AG10803 (cell line): Measurements from ENCODE around the gene SMPDL3A.
"Not testable (repeated sequence)": the region's sequence is repeated elsewhere in the genome, so short reads cannot be mapped to it uniquely, and the experiment has no call there.

Experiments
- DNase-seq: peaks from one replicate; pipeline ENCODE4 v3.0.0; 2010; ENCODE audit warnings: low read depth
- H3K4me3 ChIP-seq: 2 replicates; pipeline ENCODE4 v1.5.1; 2011; ENCODE audit warnings: mild to moderate bottlenecking, low read length, control low read depth
- TF ChIP-seq, protein P1 (sequence below): conservative IDR thresholded peaks from 2 replicates; pipeline ENCODE4 v1.5.1; 2011; ENCODE audit warnings: mild to moderate bottlenecking, low read length, control low read depth, inconsistent platforms

SMPDL3A gene

GRCh38 chr6:122789182-122790027 lies at the start of gene SMPDL3A:
Gene SMPDL3A (plus strand): TSS chr6:122789258. CDS start chr6:122789347, 89 bp downstream.
- TF ChIP-seq, protein P1, sequence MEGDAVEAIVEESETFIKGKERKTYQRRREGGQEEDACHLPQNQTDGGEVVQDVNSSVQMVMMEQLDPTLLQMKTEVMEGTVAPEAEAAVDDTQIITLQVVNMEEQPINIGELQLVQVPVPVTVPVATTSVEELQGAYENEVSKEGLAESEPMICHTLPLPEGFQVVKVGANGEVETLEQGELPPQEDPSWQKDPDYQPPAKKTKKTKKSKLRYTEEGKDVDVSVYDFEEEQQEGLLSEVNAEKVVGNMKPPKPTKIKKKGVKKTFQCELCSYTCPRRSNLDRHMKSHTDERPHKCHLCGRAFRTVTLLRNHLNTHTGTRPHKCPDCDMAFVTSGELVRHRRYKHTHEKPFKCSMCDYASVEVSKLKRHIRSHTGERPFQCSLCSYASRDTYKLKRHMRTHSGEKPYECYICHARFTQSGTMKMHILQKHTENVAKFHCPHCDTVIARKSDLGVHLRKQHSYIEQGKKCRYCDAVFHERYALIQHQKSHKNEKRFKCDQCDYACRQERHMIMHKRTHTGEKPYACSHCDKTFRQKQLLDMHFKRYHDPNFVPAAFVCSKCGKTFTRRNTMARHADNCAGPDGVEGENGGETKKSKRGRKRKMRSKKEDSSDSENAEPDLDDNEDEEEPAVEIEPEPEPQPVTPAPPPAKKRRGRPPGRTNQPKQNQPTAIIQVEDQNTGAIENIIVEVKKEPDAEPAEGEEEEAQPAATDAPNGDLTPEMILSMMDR, result peak; percentile 43
- peak; percentile 78 for DNase-seq
- H3K4me3 ChIP-seq, result peak within 1 kb of the TSS; percentile 85

DNA sequence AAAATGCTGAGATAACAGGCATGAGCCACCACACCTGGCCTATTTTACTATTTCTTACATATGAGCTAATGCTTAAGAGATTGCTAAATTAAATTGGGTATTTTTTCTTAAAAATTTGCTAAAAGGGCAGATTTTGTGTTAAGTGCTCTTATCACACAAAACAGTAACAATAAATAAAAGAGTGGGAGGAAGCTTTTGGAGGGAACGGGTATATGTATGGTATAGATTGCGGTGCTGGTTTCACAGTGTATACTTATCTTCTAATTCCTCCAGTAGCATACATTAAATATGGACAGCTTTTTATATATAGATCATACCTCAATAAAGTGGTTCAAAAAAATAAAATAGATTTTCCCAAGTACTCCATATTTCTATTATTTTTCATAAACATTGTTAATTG lies 49.0 kb upstream of the SMPDL3A start:
- TF ChIP-seq, protein P1, result no peak

DNA sequence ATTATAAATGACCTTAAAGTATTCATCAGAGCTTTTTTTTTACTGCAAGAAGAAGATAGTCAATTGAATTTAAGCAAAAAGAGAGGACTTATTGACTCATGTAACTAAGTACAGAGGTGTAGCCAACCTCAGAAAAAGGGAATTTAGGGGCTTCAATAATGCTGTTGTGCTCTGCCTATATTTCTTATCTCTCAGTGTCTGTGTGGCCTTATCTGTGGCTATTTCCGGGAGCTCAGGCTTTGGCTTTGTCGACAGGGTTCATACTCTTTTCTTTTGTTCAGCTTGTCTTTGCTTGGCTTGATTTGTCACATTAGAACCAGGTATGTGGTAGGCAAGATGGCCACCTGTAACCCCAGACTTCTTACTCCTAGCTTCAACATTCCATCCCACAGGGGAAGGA lies 48.1 kb upstream of the SMPDL3A start:
- no peak for DNase-seq
- TF ChIP-seq, protein P1, result no peak
- H3K4me3 ChIP-seq, result no peak overlapping the region

More for the DNA sequence above, 49.0 kb upstream of the SMPDL3A start:
- DNase-seq, result no peak
- H3K4me3 ChIP-seq, result no peak overlapping the region

DNA sequence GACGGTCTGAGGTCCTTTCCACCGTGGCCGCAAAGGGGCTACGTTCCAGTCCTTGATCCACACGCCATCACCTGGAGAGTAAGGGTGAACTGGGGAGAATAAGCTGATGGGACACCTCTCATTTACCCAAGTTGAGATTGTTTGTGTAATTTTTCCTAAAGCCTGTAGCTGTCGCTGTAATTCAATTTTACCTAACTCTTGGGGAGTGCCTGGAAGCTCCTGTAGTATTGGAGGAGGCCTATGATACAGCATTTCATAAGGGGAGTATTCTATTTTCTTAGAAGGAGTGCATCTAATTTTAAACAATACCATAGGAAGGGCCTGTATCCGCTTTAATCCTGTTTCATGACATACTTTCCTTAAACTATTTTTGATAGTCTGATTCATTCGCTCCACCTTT lies 44.8 kb upstream of the SMPDL3A start:
- DNase-seq, result peak; percentile 42
- TF ChIP-seq, protein P1, result peak; percentile 49

GRCh38 chr6:122744856-122745255 lies 44.2 kb upstream of the SMPDL3A start:
- not testable (repeated sequence) for H3K4me3 ChIP-seq, DNase-seq

More for the DNA sequence above, 44.8 kb upstream of the SMPDL3A start:
- H3K4me3 ChIP-seq, result not testable (repeated sequence)

DNA sequence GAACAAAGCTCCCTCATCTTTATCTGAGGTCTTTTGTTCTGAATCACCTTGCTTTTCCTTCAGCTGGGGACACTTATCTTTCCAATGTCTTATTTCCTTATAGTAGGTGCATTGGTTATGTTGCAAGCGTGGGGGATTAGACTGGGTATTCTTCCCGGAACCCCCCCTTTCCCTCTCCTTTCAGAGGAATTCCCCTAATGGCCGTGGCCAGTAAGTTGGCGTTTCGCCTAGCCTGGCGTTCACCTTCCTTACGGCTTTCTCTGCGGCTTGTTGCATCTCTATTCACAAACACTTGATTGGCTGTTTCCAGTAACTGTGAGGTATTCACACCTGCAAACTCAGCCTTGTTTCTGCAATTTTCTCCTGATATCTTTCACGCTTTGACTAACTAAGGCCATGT lies 42.4 kb upstream of the SMPDL3A start:
- DNase-seq, result no peak
- TF ChIP-seq, protein P1, result no peak
- no peak overlapping the region for H3K4me3 ChIP-seq

DNA sequence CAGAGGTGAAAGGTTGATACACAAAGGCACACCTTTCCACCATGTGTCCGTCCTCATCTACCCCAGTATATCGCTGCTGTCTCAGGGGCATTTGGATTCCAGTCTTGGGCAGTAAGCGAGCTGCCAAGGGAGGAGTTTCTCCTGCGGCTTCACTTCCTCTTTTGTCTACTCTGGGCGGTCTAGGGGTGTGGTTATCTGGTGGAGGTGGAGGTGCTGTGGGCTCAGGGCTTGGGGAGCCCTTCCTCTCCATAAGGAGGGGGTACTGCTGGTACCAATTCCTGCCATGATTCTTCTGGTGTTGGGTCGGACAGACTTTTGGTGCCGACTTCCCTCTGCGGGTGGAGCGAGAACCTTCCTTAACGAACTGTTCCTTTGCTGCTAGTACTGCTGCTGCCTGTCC lies 41.5 kb upstream of the SMPDL3A start:
- TF ChIP-seq, protein P1, result no peak
- DNase-seq, result no peak
- H3K4me3 ChIP-seq, result no peak overlapping the region

GRCh38 chr6:122748945-122749344 lies 40.1 kb upstream of the SMPDL3A start:
- DNase-seq, H3K4me3 ChIP-seq: not testable (repeated sequence)
